OCI-LY1 (cell line): Measurements from ENCODE around the gene UBE2R2.

Source experiments
- H2AFZ ChIP-seq: fragments of 200-600 bp; sonication (generic), shearing (Covaris generic); 2 replicates; pipeline ENCODE4 v1.6.0; 2014; ENCODE audit warnings: antibody characterized with exemption, mild to moderate bottlenecking, low read length
- H3F3A ChIP-seq: fragments of 200-600 bp; sonication (generic), shearing (Covaris generic); 2 replicates; pipeline ENCODE4 v1.6.0; 2014; ENCODE audit warnings: mild to moderate bottlenecking, antibody characterized with exemption, low read length, moderate library complexity; ENCODE audit not compliant: insufficient read depth
- H3K27ac ChIP-seq: fragments of 200-600 bp; sonication (generic); 2 replicates; pipeline ENCODE4 v1.5.1; 2014; ENCODE audit warnings: low read length, mixed run types, mild to moderate bottlenecking, low read depth; ENCODE audit not compliant: poor library complexity, severe bottlenecking
- H3K27me3 ChIP-seq: fragments of 200-600 bp; sonication (generic); 2 replicates; pipeline ENCODE4 v1.6.0; 2014; ENCODE audit warnings: antibody characterized with exemption, mild to moderate bottlenecking, low read length, moderate library complexity; ENCODE audit not compliant: insufficient read depth
- H3K36me3 ChIP-seq: fragments of 200-600 bp; sonication (generic); 2 replicates; pipeline ENCODE4 v1.6.1; 2014; ENCODE audit warnings: mild to moderate bottlenecking, antibody characterized with exemption, low read length, moderate library complexity, mixed read lengths; ENCODE audit not compliant: insufficient read depth
- H3K4me1 ChIP-seq: fragments of 200-600 bp; sonication (generic); 2 replicates; pipeline ENCODE4 v1.5.1; 2014; ENCODE audit warnings: mild to moderate bottlenecking, low read length, moderate library complexity; ENCODE audit not compliant: insufficient read depth, severe bottlenecking
- H3K4me2 ChIP-seq: fragments of 200-600 bp; sonication (generic), shearing (Covaris generic); 2 replicates; pipeline ENCODE4 v1.6.1; 2014; ENCODE audit warnings: low read length
- H3K4me3 ChIP-seq: fragments of 200-600 bp; sonication (generic); 2 replicates; pipeline ENCODE4 v1.5.1; 2014; ENCODE audit warnings: low read length, low read depth, mild to moderate bottlenecking, mixed read lengths; ENCODE audit not compliant: poor library complexity, severe bottlenecking
- H3K79me2 ChIP-seq: fragments of 200-600 bp; shearing (Covaris generic); 2 replicates; pipeline ENCODE4 v1.6.1; 2016; ENCODE audit warnings: mixed run types, low read length, mixed read lengths; ENCODE audit not compliant: insufficient read depth
- H3K9ac ChIP-seq: fragments of 200-600 bp; sonication (generic), shearing (Covaris generic); 2 replicates; pipeline ENCODE4 v1.6.1; 2014; ENCODE audit warnings: mild to moderate bottlenecking, low read length, mixed read lengths
- H3K9me2 ChIP-seq: fragments of 200-600 bp; sonication (generic), shearing (Covaris generic); 2 replicates; pipeline ENCODE4 v1.6.1; 2014; ENCODE audit warnings: low read depth, mild to moderate bottlenecking, low read length, mixed read lengths
- H3K9me3 ChIP-seq: fragments of 200-600 bp; shearing (Covaris generic); 2 replicates; pipeline ENCODE4 v1.6.1; 2014; ENCODE audit warnings: low read length, mixed read lengths
- H4K20me1 ChIP-seq: fragments of 200-600 bp; sonication (generic), shearing (Covaris generic); 2 replicates; pipeline ENCODE4 v1.6.0; 2016; ENCODE audit warnings: mild to moderate bottlenecking, low read length; ENCODE audit not compliant: insufficient read depth
- CTCF ChIP-seq: fragments of 200-600 bp; sonication (generic), shearing (Covaris generic); IDR thresholded peaks from 2 replicates; pipeline ENCODE4 v1.5.1; 2017; ENCODE audit warnings: mild to moderate bottlenecking, antibody characterized with exemption, low read length, moderate library complexity, mixed read lengths
- EZH2 ChIP-seq: fragments of 200-600 bp; sonication (generic), shearing (Covaris generic); IDR thresholded peaks from 2 replicates; pipeline ENCODE4 v1.8.0; 2017; ENCODE audit warnings: borderline replicate concordance, mixed run types, mild to moderate bottlenecking, antibody characterized with exemption, low read length, moderate library complexity, mixed read lengths

The UBE2R2 gene

DNA sequence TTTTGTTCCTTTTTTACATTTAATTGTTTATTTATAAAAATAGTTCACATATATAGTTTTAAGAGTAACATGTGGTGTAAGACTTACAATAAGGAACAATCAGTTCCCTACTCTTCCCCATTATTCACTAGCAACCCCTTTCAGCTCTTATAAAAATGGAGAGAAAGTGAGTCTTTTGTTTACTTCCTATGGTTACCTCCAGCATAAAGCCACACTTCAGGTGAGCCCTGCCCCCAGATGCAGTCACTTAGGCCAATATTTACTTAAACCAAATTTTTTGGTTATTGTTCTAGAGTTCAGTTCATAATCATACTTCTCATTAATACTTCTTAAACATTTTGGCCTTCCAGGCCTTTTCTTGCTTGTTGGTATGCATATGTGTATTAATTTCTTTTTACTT, 33.7 kb downstream of the UBE2R2 start:
- no peak overlapping the region for H3K9ac ChIP-seq
- H3K4me1 ChIP-seq = peaks cover 91% of the 10 kb centered on the region
- H3K9me3 ChIP-seq = no peaks in the 10 kb centered on the region
- H3K4me3 ChIP-seq = no peak overlapping the region
- peak overlapping the region; percentile 34; the same call in 1 of the 2 replicates for H3K4me2 ChIP-seq
- peaks cover 96% of the 10 kb centered on the region for H3K79me2 ChIP-seq
- TF ChIP-seq EZH2 (no peak), CTCF (no peak)
- peaks cover 2% of the 10 kb centered on the region; the same call in 1 of the 2 replicates for H4K20me1 ChIP-seq
- no peaks in the 10 kb centered on the region for H3K9me2 ChIP-seq
- H3K27ac ChIP-seq = peak overlapping the region; percentile 76
- peaks cover 11% of the 10 kb centered on the region; the same call in 1 of the 2 replicates for H3K36me3 ChIP-seq
- H3K27me3 ChIP-seq = no peaks in the 10 kb centered on the region
- H3F3A ChIP-seq = 0 out of 2 replicates have a peak, but pooled peaks cover 3% of the 10 kb centered on the region
- no peak overlapping the region for H2AFZ ChIP-seq

DNA sequence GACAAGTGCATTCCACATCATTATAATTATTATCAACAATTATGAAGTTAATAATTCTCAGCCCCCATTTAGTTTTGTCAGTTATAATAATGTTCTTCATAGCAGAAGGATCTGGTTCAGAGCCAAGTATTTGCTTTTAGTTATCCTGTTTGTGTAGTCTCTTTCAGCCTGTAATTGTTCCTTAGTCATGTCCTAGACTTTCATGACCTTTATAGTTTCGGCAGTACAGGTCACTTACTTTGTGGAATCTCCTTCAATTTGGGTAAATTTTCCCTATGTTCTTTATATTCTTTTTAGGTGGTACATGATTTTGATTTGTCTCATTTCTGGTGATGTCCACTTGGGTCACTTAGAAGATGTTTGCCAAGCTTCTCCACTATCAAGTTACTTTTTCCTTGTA, 34.3 kb downstream of the UBE2R2 start:
- H3K27me3 ChIP-seq = no peaks in the 10 kb centered on the region
- H3F3A ChIP-seq = 0 out of 2 replicates have a peak, but pooled peaks cover 3% of the 10 kb centered on the region
- peaks cover 90% of the 10 kb centered on the region for H3K4me1 ChIP-seq
- H3K4me3 ChIP-seq = no peak overlapping the region
- TF ChIP-seq EZH2 (no peak), CTCF (no peak)
- peaks cover 98% of the 10 kb centered on the region for H3K79me2 ChIP-seq
- H3K27ac ChIP-seq = peak overlapping the region; percentile 76
- H3K36me3 ChIP-seq = peaks cover 11% of the 10 kb centered on the region; the same call in 1 of the 2 replicates
- no peak overlapping the region for H2AFZ ChIP-seq
- H3K9me3 ChIP-seq = no peaks in the 10 kb centered on the region
- no peaks in the 10 kb centered on the region for H3K9me2 ChIP-seq
- no peak overlapping the region for H3K9ac ChIP-seq
- peaks cover 2% of the 10 kb centered on the region; the same call in 1 of the 2 replicates for H4K20me1 ChIP-seq
- no peak overlapping the region for H3K4me2 ChIP-seq

DNA sequence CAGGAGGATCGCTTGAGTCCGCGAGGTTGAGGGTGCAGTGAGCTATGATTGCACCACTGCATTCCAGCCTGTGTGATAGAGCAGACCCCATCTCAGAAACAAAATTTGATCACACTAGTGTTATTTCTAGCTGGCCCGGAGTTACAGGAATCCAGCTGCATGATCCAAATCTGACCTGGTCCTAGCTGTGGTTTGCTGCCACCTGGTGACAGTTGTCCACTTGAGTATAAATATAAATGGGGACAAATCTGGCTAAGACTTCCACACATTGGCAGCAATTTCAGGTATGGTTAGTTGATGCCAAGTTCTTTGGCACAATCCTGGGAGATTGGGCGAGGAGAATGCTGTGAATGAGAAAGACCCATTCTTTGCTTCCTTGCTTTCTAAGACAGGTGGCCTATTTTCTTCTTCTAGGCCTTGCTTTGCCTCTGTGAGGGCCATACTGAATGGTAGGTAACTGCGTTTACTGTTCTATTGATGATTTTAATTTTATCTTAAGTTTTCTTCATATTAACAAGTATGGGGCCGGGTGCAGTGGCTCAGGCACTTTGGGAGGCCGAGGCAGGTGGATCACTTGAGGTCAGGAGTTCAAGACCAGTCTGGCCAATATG, 35.4 kb downstream of the UBE2R2 start:
- Histone ChIP-seq H3K79me2 (peaks cover 98% of the 10 kb centered on the region), H3K27ac (peak overlapping the region; percentile 11), H3K4me2 (no peak overlapping the region), H3K4me3 (no peak overlapping the region), H3K27me3 (no peaks in the 10 kb centered on the region), H3K9ac (no peak overlapping the region), H3K4me1 (peaks cover 80% of the 10 kb centered on the region), H3K36me3 (peaks cover 11% of the 10 kb centered on the region; the same call in 1 of the 2 replicates), H3F3A (0 out of 2 replicates have a peak, but pooled peaks cover 3% of the 10 kb centered on the region), H2AFZ (no peak overlapping the region), H3K9me2 (no peaks in the 10 kb centered on the region), H3K9me3 (no peaks in the 10 kb centered on the region), H4K20me1 (peaks cover 2% of the 10 kb centered on the region; the same call in 1 of the 2 replicates)
- peak; percentile 80 for TF ChIP-seq CTCF
- TF ChIP-seq EZH2 = no peak
